Duodenal mucosa (tissue), 2 donors: ENCODE results near the gene PITPNM3.

Experiments used
- H3K27ac ChIP-seq: one replicate; pipeline ENCODE4 v1.7.0; 2013; ENCODE audit warnings: low read depth, low read length
- H3K27me3 ChIP-seq, 2 donors: one replicate each; pipeline ENCODE4 v1.7.0; 2013; ENCODE audit warnings: low read length in 2 of 2, control low read depth in 1 of 2; ENCODE audit not compliant: insufficient read depth in 2 of 2, control insufficient read depth in 1 of 2
- H3K36me3 ChIP-seq, 2 donors: one replicate each; pipeline ENCODE4 v1.7.0; 2013; ENCODE audit warnings: low read length in 2 of 2, control low read depth in 1 of 2; ENCODE audit not compliant: insufficient read depth in 2 of 2, control insufficient read depth in 1 of 2
- H3K4me1 ChIP-seq, 2 donors: one replicate each; pipeline ENCODE4 v1.7.0; 2013; ENCODE audit warnings: low read length in 2 of 2, control low read depth in 1 of 2; ENCODE audit not compliant: insufficient read depth in 2 of 2, control insufficient read depth in 1 of 2
- H3K4me3 ChIP-seq, 2 donors: one replicate each; pipeline ENCODE4 v1.7.0; 2013; ENCODE audit warnings: low read length in 2 of 2, low read depth in 1 of 2
- H3K9ac ChIP-seq, 2 donors: one replicate each; pipeline ENCODE4 v1.7.0; 2013; ENCODE audit warnings: low read length in 2 of 2, low read depth in 1 of 2
- H3K9me3 ChIP-seq, 2 donors: one replicate each; pipeline ENCODE4 v1.7.0; 2013; ENCODE audit warnings: low read length in 2 of 2, control low read depth in 1 of 2; ENCODE audit not compliant: control insufficient read depth in 1 of 2

Gene PITPNM3

DNA sequence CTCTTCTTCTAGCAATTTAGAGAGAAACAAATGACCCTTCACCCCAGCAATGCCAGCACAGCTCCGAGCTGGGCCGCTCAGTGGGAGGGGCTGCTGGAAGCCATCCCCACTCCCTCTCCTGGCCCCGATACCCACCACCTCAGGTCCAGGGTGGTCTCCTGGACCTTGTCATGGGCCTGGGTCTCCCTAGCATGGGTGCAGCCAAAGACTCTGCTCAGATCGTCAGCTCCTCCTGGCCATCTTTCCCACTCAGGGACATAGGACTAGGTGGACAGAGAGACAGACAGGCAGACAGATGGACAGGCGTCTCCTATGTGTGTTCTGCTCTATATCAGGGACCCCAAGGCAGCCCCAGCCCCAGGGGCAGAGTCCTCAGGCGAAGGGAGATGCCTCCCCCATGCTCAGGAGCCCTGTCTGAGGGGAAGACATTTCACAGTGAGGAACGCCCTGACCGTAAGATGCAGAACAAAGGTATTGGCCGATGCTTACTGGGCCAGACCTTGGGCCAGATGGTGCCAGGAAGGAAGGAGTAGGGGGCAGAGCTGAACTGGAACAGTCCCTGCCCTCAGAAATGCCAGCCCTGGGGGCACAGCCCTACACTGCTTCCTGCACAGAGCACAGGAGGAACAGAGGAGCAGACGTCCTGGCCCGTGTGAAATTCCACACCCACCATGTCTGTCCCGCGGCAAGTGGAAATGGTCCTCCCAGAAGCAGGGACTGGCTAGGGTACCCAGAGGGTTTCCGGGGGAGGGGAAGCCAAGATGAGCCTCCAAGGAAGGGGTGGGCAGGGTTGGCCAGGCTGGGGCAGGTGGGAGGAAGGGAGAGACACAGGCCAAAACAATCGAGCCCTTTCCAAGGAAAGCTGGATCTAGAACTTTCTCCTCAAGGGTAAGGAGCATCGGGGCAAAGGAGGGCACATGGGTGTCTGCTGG, 13.0 kb downstream of the PITPNM3 start:
- H3K27ac ChIP-seq, result no peak overlapping the region
- no peaks in the 10 kb centered on the region for H3K9me3 ChIP-seq
- peaks cover 0 to 2% of the 10 kb centered on the region in 2 donors for H3K4me1 ChIP-seq
- no peaks in the 10 kb centered on the region for H3K27me3 ChIP-seq
- no peak overlapping the region for H3K4me3 ChIP-seq
- no peak overlapping the region for H3K9ac ChIP-seq
- no peaks in the 10 kb centered on the region for H3K36me3 ChIP-seq

- H3K4me1 ChIP-seq, result no peaks in the 10 kb centered on the region
- H3K27ac ChIP-seq, result no peak overlapping the region
- H3K36me3 ChIP-seq, result no peaks in the 10 kb centered on the region
- H3K27me3 ChIP-seq, result no peaks in the 10 kb centered on the region
- no peaks in the 10 kb centered on the region for H3K9me3 ChIP-seq
- no peak overlapping the region for H3K9ac ChIP-seq
- no peak overlapping the region for H3K4me3 ChIP-seq
These were observed 13.8 kb downstream of the PITPNM3 start for GRCh38 chr17:6542577-6542976.

- H3K9ac ChIP-seq, result no peak overlapping the region
- H3K36me3 ChIP-seq, result no peaks in the 10 kb centered on the region
- H3K27ac ChIP-seq, result no peak overlapping the region
- no peak overlapping the region for H3K4me3 ChIP-seq
- H3K4me1 ChIP-seq, result no peaks in the 10 kb centered on the region
- H3K27me3 ChIP-seq, result no peaks in the 10 kb centered on the region
- H3K9me3 ChIP-seq, result no peaks in the 10 kb centered on the region
These were observed 14.5 kb downstream of the PITPNM3 start for GRCh38 chr17:6541886-6542285.

DNA sequence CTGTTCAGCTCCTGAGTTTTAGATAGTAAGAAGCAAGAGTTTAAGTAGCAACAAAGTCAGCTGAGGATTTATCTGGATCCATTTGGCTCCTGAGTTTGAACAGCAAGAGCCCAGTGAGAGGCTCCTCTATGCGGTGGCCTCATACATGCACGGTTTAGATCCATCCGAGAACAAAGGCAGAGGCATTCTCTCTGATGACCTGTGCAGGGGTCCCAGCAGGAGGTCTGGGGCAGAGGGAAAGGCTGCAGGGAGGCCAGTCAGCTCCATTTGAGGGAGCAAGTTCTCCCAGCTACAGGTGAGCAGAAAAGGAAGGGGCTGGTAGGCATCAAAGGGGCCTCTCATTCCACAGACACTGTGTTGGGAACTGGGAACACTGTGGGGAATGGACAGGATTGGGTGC, 16.5 kb downstream of the PITPNM3 start:
- no peaks in the 10 kb centered on the region for H3K27me3 ChIP-seq
- H3K36me3 ChIP-seq, result no peaks in the 10 kb centered on the region
- H3K4me1 ChIP-seq, result no peaks in the 10 kb centered on the region
- no peak overlapping the region for H3K27ac ChIP-seq
- H3K9me3 ChIP-seq, result no peaks in the 10 kb centered on the region
- H3K9ac ChIP-seq, result no peak overlapping the region
- H3K4me3 ChIP-seq, result no peak overlapping the region

- no peaks in the 10 kb centered on the region for H3K9me3 ChIP-seq
- H3K27me3 ChIP-seq, result no peaks in the 10 kb centered on the region
- no peak overlapping the region for H3K27ac ChIP-seq
- no peak overlapping the region for H3K9ac ChIP-seq
- H3K4me3 ChIP-seq, result no peak overlapping the region
- no peaks in the 10 kb centered on the region for H3K36me3 ChIP-seq
- no peaks in the 10 kb centered on the region for H3K4me1 ChIP-seq
These were observed 19.7 kb downstream of the PITPNM3 start for GRCh38 chr17:6536566-6537065.

GRCh38 chr17:6536053-6536452, 20.3 kb downstream of the PITPNM3 start:
- Histone ChIP-seq H3K27ac (no peak overlapping the region), H3K9ac (no peak overlapping the region), H3K9me3 (no peaks in the 10 kb centered on the region), H3K4me1 (no peaks in the 10 kb centered on the region), H3K4me3 (no peak overlapping the region), H3K27me3 (no peaks in the 10 kb centered on the region), H3K36me3 (no peaks in the 10 kb centered on the region)

DNA sequence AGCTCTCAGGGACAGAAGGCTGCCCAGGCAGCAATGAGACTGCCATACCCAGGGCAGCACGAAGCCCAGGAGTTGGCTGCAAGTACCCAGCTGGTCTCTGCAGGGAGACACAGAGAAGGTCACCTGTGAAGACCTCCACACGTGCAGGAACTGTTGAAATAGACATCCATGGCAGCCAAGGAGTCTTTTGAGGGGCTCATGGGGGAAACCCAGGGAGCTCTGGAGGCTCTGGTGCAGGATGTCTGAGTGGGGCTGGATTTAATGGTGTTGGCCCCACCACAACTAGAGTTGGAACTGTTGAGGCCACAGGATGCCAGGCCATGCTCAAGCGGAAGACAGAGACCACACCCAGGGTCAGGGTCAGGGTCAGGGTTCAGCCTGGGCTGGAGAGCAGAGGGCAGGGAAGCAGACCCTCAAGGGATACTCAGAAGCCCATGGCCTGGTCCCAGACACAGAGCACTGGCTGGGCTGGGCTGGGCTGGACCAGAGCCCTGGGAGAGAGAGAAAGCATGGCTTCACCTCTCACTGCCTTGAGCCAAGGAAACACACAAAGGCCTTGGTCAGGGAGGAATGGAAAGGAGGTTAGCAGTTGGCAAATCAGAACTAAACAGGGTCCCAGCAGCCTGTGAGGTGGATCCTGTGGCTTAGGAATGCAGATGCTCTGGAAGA, 21.4 kb downstream of the PITPNM3 start:
- H3K36me3 ChIP-seq, result no peaks in the 10 kb centered on the region

GRCh38 chr17:6532441-6532885, 23.9 kb downstream of the PITPNM3 start:
- no peaks in the 10 kb centered on the region for H3K36me3 ChIP-seq
- H3K4me1 ChIP-seq, result no peaks in the 10 kb centered on the region
- no peak overlapping the region for H3K9ac ChIP-seq
- H3K9me3 ChIP-seq, result no peaks in the 10 kb centered on the region
- no peak overlapping the region for H3K27ac ChIP-seq
- H3K27me3 ChIP-seq, result no peaks in the 10 kb centered on the region
- H3K4me3 ChIP-seq, result no peak overlapping the region

More for the DNA sequence above, 21.4 kb downstream of the PITPNM3 start:
- no peaks in the 10 kb centered on the region for H3K4me1 ChIP-seq
- H3K9ac ChIP-seq, result no peak overlapping the region
- no peak overlapping the region for H3K27ac ChIP-seq
- no peaks in the 10 kb centered on the region for H3K27me3 ChIP-seq
- no peak overlapping the region for H3K4me3 ChIP-seq
- no peaks in the 10 kb centered on the region for H3K9me3 ChIP-seq

DNA sequence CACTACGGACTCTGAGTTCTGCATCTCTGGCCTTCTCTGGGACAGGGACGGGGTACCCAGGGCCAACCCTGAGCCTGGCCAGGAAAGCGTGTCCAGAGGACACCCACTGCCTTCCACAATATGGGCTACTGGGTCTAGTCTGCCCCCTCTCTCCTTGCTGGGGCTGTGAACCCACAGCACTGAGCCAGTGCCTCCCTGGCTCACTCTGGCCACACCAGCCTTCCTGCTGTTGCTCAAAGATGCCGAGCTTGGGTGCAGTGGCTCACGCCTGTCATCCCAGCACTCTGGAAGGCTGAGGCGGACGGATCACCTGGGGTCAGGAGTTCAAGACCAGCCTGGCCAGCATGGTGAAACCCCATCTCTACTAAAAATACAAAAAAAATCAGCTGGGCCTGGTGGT, 24.8 kb downstream of the PITPNM3 start:
- H3K27me3 ChIP-seq, result no peaks in the 10 kb centered on the region
- H3K36me3 ChIP-seq, result no peaks in the 10 kb centered on the region
- H3K27ac ChIP-seq, result no peak overlapping the region
- no peak overlapping the region for H3K9ac ChIP-seq
- no peak overlapping the region for H3K4me3 ChIP-seq
- no peaks in the 10 kb centered on the region for H3K9me3 ChIP-seq
- H3K4me1 ChIP-seq, result no peaks in the 10 kb centered on the region

- Histone ChIP-seq H3K4me3 (no peak overlapping the region), H3K27me3 (no peaks in the 10 kb centered on the region), H3K9ac (no peak overlapping the region), H3K36me3 (no peaks in the 10 kb centered on the region), H3K4me1 (no peaks in the 10 kb centered on the region), H3K27ac (no peak overlapping the region), H3K9me3 (no peaks in the 10 kb centered on the region)
These were observed 25.9 kb downstream of the PITPNM3 start for GRCh38 chr17:6530324-6530920.
